ENCODE data around the gene DIP2C.

DNA sequence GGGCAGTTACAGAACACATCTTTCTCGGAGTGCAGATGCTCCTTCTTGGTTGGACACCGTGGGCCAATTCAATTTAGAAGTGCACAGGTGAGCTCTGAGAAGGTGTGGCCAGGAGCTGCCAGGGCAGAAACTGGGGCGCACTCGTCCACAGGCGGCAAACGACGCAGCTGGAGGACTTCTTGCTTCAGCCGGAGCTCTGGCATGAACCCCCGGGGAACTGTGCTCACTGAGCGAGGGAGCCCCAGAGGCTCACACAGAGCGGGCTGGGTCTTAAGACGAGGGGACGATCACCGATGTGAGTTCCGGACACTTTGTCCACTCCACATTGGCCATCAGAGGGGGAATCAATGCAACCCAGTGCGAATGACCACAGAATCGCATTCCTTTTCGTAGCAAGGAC is 413.8 kb downstream of the DIP2C start:
- TF ChIP-seq, protein P1, sequence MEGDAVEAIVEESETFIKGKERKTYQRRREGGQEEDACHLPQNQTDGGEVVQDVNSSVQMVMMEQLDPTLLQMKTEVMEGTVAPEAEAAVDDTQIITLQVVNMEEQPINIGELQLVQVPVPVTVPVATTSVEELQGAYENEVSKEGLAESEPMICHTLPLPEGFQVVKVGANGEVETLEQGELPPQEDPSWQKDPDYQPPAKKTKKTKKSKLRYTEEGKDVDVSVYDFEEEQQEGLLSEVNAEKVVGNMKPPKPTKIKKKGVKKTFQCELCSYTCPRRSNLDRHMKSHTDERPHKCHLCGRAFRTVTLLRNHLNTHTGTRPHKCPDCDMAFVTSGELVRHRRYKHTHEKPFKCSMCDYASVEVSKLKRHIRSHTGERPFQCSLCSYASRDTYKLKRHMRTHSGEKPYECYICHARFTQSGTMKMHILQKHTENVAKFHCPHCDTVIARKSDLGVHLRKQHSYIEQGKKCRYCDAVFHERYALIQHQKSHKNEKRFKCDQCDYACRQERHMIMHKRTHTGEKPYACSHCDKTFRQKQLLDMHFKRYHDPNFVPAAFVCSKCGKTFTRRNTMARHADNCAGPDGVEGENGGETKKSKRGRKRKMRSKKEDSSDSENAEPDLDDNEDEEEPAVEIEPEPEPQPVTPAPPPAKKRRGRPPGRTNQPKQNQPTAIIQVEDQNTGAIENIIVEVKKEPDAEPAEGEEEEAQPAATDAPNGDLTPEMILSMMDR (conservative IDR thresholded peaks at IDR 0.05; ENCODE audit: low read length) = no peak
- TF ChIP-seq EZH2phosphoT487 (IDR thresholded peaks at IDR 0.05; ENCODE audit: borderline replicate concordance) = no peak

Measured in Loucy (cell line).